Vagina (tissue), 2 donors: ENCODE results near the gene KLHDC7B.

Experiments used
- POLR2A ChIP-seq, 2 donors: fragments of 450-650 bp; IDR thresholded peaks; one replicate each; pipeline ENCODE4 v1.6.1; 2017; ENCODE audit warnings: antibody characterized with exemption in 2 of 2, mild to moderate bottlenecking in 2 of 2, moderate library complexity in 2 of 2
- POLR2AphosphoS5 ChIP-seq, 2 donors: sonication (generic); formaldehyde crosslinking; IDR thresholded peaks; one replicate each; pipeline ENCODE4 v1.9.0; 2017; ENCODE audit warnings: antibody characterized with exemption in 2 of 2, mild to moderate bottlenecking in 2 of 2, low read depth in 1 of 2; ENCODE audit not compliant: insufficient read depth in 1 of 2
- TF ChIP-seq, protein P1 (sequence below), 3 experiments: fragments of 450-650 bp in 2 of 3; fragments of 200-600 bp in 1 of 3; sonication (generic) in 1 of 3; IDR thresholded peaks; one replicate each; pipeline ENCODE4 v1.5.1; 2017 to 2019; ENCODE audit warnings: antibody characterized with exemption in 3 of 3, mild to moderate bottlenecking in 2 of 3, moderate library complexity in 2 of 3

DNA sequence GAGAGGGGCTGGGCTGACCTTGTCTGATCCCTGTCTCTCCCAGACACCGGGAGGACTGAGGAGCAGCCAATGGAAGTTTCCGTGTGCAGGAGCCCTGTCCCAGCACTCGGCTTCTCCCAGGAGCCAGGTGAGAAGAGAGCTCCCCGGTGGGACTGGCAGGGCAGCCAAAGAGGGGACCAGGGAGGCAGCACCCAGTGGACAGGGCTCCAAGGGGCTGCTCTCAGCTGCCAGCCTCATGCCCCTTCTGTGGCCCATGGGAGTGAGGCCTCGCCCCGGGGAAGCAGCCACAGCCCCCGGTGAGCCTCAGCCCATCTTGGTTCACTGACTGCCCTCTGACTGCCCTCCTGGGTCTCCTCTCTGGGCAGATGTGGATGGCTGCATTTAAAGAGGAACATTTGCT lies 27.1 kb upstream of the KLHDC7B start:
- TF ChIP-seq, protein P1, sequence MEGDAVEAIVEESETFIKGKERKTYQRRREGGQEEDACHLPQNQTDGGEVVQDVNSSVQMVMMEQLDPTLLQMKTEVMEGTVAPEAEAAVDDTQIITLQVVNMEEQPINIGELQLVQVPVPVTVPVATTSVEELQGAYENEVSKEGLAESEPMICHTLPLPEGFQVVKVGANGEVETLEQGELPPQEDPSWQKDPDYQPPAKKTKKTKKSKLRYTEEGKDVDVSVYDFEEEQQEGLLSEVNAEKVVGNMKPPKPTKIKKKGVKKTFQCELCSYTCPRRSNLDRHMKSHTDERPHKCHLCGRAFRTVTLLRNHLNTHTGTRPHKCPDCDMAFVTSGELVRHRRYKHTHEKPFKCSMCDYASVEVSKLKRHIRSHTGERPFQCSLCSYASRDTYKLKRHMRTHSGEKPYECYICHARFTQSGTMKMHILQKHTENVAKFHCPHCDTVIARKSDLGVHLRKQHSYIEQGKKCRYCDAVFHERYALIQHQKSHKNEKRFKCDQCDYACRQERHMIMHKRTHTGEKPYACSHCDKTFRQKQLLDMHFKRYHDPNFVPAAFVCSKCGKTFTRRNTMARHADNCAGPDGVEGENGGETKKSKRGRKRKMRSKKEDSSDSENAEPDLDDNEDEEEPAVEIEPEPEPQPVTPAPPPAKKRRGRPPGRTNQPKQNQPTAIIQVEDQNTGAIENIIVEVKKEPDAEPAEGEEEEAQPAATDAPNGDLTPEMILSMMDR (IDR thresholded peaks at IDR 0.05), result no peak
- TF ChIP-seq POLR2AphosphoS5 (IDR thresholded peaks at IDR 0.05; ENCODE audit: insufficient read depth in 1 of 2, low read depth in 1 of 2), result no peak
- TF ChIP-seq POLR2A (IDR thresholded peaks at IDR 0.05), result no peak
